OCI-LY3 (cell line): ENCODE measurements around the gene ALDH1A3.

Experiments used
- CTCF ChIP-seq: fragments of 200-600, 300-600 bp; sonication (generic); IDR thresholded peaks from 2 replicates; pipeline ENCODE4 v1.5.1; 2014; ENCODE audit warnings: antibody characterized with exemption, low read length, low read depth
- EZH2phosphoT487 ChIP-seq: fragments of 200-600 bp; shearing (Covaris generic); IDR thresholded peaks from 2 replicates; pipeline ENCODE4 v1.6.1; 2018; ENCODE audit warnings: antibody characterized with exemption, mixed run types, low read depth

GRCh38 chr15:100895721-100896120, 16.1 kb downstream of the ALDH1A3 start:
- TF ChIP-seq CTCF: no peak
- no peak for TF ChIP-seq EZH2phosphoT487
